GM18519 (cell line): ENCODE data around the gene MMAA.
"Not testable (repeated sequence)": the region's sequence is repeated elsewhere in the genome, so short reads cannot be mapped to it uniquely, and the experiment has no call there.

ENCODE experiments used
- ATAC-seq: cut with Tn5 transposase; IDR thresholded peaks from one replicate; pipeline ENCODE4 v1.9.1; 2021; ENCODE audit warnings: mild to moderate bottlenecking, moderate library complexity; ENCODE audit not compliant: unreplicated experiment, low FRiP score

The MMAA gene

DNA sequence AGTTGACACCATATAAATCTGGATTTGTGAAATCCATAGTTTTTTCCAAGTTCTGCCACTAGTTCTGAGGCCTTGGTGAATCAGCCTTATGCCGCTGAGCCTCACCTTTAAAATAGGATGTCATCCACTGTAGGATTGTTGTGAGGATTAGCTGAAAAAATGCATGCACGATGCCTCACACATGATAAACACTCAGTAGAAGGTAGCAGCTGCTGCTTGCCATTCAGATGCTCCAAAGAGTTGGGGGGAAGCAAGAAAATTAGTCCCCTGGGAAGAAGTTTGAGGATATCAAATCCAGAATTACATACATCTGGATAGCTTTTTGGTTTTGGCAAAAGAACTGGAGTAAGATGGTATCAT lies 7.4 kb downstream of the MMAA start:
- ATAC-seq = no peak

DNA sequence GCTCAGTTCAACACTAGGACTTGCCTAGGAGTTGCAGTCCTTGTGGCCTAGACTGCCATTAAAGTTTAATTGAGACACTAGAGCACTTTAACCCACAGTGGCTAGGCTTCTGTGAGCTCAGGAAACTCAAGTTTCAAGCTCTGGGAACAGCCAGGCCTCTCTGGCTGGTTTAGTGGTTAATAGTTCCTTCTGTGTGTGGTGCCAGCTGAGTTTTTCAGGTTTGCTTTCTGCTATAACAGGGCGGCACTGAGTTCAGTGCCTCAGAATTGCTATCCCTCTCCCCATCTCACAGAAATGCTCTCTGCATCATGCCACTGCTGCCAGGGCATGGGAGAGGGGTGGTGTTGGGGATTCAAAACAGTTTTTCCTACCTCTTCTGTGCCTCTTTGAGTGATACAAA lies 15.9 kb downstream of the MMAA start:
- ATAC-seq = no peak

DNA sequence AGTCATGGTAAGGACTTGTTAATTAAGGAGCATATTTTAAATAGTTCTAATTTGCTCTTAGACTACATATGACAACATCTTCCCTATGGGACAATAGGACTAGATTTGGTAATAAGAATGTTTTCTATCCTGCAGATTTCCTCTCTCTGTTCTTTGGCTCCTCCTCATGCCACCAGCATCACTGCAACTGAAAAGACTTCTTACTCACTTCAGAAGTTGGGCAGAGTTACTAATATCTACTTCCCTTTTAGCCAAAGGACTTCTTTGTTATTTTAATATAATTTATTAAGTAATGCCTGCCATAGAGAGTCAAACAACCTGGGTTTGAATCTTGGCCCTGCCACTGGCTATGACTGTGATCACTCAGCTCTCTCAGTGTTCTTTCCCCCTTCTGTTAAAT lies 16.4 kb downstream of the MMAA start:
- ATAC-seq = no peak

DNA sequence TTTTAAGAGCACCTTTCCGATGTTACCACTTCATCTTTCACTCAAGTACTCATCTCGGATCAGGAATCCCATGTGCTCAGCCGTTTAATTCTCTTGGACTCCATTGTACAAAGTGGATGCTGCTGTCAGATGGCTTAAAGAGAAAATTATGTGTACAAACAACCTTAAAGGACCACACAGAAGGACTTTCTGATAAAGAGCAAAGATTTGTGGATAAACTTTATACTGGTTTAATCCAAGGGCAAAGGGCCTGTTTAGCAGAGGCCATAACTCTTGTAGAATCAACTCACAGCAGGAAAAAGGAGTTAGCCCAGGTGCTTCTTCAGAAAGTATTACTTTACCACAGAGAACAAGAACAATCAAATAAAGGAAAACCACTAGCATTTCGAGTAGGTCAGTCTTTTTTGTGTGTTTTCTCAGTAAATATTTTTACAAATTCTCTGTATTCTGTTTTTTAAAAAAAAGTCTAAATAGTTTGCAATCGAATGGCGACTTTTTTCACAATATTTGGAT lies 20.1 kb downstream of the MMAA start:
- ATAC-seq = no peak

DNA sequence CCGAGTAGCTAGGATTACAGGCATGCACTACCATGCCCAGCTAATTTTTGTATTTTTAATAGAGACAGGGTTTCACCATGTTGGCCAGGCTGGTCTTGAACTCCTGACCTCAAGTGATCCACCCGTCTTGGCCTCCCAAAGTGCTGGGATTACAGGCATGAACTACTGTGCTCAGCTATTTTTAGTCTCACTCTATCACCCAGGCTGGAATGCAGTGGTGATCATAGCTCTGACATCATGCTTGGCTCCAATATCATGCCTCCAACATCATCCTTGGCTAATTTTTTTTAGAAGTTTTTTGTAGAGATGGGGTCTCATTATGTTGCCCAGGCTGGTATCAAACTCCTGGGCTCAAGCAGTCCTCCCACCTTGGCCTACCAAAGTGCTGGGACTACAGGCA lies 21.1 kb downstream of the MMAA start:
- not testable (repeated sequence) for ATAC-seq

DNA sequence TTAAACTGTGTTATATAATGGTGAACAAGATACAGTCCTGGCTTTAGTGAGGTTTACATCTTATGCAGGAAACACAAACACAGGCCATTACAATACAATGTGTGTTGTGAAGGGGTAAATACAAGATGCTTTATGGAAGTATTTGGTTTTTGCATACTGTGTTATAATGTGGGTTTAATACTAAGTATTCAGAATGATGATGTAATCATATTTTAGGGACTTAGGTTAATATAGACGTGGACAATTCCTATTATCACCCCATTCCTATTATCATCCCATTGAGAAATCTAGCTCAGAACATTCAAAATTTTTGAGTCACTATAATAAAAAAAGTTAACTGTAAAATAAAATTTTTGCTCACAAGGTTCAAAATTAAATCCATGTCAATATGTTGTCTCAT lies 24.1 kb downstream of the MMAA start:
- ATAC-seq = no peak

DNA sequence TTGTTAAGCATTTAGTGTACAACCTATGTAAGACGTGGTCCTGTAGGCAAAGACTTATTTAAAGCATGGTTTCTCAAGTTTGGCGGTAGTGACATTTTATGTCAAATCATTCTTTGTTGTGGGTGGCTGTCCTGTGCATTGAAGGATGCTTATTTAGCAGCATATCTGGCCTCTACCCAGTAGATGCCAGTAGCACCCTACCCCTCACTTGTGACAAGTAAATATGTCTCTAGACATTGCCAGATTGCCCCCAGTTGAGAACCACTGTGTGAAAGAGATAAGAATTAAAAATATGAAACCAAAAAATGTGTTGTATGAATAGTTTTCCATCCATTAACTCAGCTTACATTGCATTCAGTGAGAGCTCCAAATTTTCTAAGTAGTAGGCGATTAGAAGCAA lies 25.5 kb downstream of the MMAA start:
- ATAC-seq = no peak

DNA sequence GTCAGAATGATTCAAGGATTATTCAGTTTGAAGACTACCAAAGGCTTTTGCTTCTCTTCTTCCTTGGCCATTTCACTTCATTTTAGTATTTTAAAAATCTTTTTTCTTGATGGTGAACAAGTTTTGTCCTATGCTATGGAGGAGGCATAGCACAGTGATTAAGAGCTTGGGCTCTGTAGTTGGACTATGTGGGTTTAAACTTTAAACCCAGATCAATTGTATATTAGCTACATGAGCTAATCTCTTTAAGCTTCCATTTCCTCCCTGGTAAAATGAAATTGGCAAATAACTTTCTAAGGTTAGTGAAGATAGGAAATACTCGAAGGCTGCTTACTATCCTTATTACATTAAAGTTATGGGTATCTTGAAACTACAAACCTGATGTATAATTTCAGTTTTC lies 37.0 kb downstream of the MMAA start:
- ATAC-seq = no peak

DNA sequence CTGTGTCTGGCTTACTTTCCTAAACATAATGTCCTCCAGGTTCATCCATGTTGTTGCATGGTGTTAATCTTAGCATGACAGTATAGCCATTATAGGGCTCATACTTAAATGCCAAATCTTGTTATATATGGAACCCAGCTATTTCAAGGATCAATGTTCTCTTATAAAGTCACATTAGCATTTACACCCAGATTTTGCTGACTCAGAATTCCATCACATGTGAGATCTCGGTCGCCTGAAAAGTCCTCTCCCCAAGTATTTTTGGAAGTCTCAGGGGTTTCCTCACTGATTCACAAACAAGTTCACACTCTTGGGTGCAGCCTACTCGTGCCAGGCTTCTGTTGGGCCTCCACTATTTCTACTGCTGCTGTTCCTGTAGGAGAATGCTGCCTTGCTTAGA lies 40.9 kb downstream of the MMAA start:
- ATAC-seq = no peak

DNA sequence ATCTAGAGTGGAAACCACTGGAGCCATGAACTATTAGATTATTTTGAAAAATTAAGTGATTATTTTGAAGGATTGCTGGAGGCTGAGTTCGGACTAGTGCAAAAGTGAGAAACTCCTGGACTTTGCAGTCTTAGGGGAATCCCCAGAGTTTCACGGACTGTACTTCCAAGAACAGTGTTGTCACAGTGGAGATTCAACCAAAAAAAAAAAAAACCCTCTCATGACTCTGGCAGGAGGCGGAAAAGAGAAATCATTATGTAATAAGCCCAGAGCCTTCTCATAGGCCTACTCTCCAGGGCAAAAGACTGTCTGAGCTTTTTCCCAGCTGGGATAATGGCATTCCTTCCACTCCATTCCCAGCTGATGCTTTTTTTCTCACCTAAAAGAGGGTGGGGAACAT lies 44.0 kb downstream of the MMAA start:
- no peak for ATAC-seq

DNA sequence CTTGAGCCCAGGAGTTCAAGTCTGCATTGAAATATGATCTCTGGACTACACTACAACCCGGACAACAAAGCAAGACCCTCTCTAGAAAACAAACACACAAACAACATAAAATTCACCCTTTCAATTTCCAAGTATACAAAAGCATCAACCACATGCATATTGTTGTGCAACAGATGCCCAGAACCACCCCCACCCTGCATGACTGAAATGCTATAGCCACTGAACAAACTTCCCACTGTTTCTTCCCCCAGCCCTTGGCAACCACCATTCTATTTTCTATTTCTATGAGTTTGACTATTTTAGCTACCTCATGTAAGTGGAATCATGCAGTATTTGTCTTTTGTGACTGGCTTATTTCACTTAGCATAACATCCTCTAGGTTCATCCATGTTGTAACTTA lies 46.6 kb downstream of the MMAA start:
- ATAC-seq = no peak

DNA sequence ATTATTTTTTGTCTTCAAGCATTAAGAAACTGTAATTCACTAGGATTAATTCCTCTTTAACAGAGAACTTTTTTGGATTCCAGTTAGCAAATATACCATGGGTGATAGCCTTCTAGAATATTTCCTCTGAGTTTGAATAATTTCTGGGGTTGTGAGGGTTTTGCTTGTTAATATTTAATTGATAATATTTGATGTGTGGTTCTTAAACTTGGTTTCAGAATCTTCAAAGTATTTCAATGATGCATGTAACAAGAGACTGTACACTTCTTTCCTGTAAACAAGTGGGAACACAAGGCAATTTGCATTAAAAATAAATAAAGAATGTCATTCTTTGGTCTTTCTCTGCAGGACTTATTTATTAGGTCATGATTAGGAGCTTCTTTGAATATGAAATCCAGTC lies 51.2 kb downstream of the MMAA start:
- no peak for ATAC-seq

DNA sequence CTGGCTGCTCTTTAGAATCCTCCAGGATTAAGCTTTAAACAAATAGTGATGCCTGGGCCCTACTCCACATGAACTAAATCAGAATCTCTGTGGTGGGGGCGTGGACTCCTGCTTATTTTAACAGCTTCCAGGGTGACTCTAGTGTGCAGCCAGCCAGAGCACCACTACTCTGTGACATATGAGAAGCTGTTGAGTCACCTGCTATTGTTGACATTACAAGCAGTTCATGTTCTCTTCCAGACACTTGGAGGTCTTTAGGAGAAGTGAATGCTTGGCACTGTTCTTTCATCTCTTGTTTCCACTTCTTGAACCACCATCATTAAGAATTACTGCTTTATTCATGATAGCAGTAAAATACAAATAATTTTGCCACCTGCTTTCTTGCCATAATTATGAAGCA lies 60.3 kb downstream of the MMAA start:
- no peak for ATAC-seq

DNA sequence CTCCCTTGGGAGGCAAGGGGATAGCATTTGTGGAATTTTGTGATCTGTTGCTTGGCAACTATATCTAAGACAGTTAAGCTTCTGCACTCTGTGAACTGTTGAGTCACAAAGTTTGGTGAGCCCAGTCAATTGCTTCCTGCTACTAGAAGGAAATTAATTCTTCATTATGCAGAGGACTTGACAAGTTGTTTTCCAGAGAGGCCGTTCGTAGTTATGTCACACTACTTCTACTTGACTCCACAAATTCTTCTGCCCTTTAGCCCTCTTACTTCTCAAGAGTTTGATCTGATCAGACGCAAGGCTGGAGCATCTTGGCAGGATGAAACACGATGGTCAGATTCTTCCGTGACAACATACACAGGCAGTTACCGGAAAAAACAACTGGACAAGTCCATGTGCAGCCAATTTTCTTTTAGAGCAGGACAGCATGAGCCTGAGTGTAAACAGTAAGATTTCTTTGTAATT lies 60.8 kb downstream of the MMAA start, which contains the start of gene C4orf51:
TSS of gene C4orf51 (plus strand) at position 156 of the 465 bp plus-strand sequence. CDS start at position 214, 58 bp downstream.
- ATAC-seq = no peak

DNA sequence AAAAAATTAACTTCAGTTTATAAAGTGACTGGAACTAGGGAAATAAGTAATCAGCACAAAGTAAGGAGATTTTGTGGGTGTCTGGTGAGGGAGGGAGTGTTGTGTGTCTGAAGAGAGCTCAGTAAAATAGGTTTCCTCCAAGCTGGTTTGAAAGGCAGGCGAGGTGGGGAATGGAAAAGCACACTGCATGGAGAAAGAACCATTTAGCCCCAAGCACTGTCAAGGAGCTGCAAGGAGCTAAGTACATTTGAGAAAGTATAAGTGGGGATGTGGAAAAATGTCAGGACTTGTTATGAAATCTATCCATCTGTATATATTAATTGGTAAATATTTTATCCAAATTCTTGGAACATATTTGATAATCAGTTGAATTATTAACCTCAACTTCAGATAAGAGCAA lies 61.7 kb downstream of the MMAA start:
- no peak for ATAC-seq

DNA sequence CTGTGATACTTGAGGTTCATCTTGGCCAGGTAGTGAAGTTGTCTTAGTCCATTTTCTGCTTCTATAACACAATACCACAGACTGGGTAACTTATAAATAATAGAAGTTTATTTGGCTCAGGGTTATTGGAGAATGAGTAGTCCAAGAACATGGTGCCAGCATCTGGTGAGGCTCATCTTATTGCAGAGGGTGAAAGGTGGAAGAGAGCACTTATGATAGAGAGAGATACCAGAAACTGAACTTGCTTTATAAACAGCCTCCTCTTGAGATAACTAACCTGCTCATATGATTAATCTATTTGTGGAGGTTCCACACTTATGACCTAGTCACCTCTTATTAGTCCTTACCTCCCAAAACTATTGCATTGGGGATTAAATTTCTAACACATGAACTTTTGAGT lies 62.3 kb downstream of the MMAA start:
- no peak for ATAC-seq

DNA sequence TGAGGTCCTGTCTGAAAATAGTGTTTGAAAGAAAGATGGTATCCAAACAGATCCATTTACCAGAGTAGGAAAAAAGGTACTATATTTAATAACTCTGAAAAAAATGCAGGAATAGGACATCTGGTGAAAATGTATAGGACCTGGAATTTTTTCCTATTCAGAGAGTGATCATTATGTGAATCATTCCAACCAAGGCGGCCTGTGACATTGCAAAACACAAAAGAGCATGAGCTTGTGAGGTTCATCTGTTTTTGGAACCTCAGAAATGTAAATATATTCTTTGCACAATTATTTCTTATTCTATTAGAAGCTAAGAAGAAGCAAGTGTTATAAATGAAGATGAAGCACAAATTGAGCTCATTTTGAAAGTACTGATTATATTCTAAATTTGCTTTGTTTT lies 62.8 kb downstream of the MMAA start:
- ATAC-seq = no peak

DNA sequence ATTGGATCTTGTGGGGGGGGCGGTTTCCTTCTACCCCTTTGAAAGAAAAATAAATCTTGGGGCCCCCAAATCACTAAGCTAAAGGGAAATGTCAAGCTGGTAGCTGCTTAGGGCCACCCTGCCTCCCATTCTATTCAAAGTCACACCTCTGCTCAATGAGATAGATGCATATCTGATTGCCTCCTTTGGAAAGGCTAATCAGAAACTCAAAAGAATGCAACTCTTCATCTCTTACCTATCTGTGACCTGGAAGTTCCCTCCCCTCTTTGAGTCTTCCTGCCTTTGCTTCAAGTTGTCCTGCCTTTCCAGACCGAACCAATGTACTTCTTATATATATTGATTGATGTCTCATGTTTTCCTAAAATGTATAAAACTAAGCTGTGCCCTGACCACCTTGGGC lies 67.8 kb downstream of the MMAA start:
- ATAC-seq = no peak

DNA sequence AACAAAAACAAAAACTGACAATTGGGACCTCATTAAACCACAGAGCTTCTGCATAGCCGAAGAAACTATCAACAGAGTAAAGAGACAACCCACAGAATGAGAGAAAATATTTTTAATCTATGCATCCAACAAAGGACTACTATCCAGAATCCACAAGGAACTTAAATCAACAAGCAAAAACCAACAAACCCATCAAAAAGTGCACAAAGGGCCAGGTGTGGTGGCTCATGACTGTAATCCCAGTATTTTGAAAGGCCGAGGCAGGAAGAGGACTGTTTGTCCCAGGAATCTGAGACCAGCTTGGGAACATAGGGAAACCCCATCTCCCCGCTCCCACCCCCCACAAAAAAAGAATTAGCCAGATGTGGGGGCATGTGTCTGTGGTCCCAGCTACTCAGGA lies 71.4 kb downstream of the MMAA start:
- no peak for ATAC-seq

DNA sequence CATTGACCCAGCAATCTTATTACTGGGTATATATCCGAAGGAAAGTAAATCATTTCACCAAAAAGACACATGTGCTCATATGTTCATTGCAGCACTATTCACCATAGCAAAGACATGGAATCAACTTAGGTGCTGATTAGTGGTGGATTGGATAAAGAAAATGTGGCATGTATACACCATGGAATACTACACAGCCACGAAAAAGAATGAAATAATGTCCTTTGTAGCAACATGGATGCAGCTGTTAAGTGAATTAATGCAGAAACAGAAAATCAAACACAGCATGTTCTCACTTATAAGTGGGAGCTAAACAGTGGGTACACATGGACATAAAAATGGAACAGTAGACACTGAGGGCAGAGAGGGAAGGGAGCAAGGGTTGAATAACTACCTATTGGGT lies 72.2 kb downstream of the MMAA start:
- ATAC-seq = not testable (repeated sequence)

DNA sequence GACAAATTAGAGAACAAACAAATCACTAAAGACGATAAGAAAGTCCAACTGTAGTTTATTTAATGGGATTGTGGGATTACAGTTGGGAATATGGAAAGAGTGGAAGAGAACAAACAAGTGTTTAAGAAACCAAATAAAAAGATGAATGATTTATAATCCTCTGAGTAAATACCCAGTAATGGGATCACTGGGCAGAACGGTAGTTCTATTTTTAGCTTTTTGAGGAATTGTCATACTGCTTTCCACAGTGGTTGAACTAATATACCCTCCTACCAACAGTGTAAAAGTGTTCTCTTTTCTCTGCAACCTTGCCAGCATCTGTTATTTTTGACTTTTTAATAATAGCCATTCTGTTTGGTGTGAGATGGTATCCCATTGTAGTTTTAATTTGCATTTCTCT lies 75.7 kb downstream of the MMAA start:
- no peak for ATAC-seq

DNA sequence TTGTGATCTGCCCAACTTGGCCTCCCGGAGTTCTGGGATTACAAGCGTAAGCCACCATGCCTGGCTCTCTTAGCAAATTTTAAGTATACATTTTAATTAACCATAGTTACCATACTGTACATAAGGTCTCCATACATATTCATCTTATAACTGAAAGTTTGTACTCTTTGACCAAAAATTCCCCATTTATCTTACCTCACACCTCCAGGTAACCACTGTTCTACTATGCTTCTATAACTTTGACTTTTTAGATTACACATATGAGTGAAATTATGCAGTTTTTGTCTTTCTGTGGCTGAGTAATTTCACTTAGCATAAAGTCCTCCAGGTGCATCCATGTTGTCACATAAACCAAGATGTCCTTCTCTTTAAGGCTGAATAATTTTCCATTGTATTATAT lies 78.1 kb downstream of the MMAA start:
- no peak for ATAC-seq

DNA sequence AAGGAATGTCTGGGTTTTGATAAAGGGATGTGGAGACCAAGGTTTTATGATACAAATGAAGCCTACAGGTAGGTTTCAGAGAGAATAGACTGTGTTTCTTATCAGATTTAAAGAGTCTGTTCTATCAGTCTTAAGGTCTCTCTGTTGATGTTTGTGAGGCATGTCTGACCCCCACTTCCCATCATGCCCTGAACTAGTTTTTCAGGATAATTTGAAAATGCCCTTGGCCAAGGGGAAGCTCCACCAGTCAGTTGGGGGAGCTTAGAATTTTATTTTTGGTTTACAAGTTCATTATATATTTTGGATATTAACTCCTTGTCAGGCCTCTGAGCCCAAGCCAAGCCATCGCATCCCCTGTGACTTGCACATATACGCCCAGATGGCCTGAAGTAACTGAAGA lies 79.3 kb downstream of the MMAA start:
- ATAC-seq = no peak
